GM21390 (cell line): ENCODE results near the gene XCR1.
"Not testable (repeated sequence)": the region's sequence is repeated elsewhere in the genome, so short reads cannot be mapped to it uniquely, and the experiment has no call there.

Experiments
- ATAC-seq: cut with Tn5 transposase; IDR thresholded peaks from one replicate; pipeline ENCODE4 v1.9.1; 2021; ENCODE audit not compliant: unreplicated experiment

XCR1 gene

GRCh38 chr3:46007280-46007679 lies 20.0 kb downstream of the XCR1 start:
- no peak for ATAC-seq

- ATAC-seq = no peak
These were observed 20.8 kb downstream of the XCR1 start for GRCh38 chr3:46006238-46007032.

DNA sequence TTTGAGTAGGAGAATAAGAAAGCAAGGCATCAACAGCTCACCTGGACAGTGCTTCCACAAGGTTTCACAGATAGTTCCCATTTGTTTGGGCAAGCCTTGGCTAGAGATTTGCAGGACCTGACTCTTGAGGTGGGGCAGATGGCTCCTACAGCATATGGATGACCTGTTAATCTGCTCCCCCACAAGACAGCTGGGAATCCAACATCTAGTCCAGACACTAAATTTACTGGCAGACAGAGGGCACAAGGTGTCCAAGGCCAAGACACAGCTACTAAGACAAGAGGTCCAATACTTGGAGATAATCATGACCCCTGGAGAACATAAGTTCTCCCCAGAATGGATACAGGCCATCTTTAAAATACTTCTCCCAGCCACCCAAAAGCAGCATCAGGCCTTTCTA lies 23.6 kb downstream of the XCR1 start:
- ATAC-seq = not testable (repeated sequence)

DNA sequence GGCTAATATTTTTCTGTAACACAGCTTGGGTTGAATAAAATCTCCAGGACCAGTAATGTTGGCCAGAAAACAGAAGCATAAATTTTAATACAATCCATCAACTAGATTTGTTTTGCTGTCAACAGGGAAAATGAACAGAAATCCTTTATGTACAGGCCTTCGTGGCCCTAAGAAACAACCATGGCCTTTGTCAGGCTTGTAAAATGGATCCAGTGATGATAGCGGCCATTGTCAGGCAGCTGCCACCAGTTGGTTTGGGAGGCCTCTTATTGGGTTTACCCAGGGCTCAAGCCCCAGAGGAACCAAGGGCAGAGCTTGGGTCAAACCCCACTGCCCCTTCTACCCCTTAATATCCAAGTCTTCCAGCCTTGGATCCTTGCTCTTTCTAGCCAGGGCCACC lies 26.1 kb downstream of the XCR1 start:
- no peak for ATAC-seq

DNA sequence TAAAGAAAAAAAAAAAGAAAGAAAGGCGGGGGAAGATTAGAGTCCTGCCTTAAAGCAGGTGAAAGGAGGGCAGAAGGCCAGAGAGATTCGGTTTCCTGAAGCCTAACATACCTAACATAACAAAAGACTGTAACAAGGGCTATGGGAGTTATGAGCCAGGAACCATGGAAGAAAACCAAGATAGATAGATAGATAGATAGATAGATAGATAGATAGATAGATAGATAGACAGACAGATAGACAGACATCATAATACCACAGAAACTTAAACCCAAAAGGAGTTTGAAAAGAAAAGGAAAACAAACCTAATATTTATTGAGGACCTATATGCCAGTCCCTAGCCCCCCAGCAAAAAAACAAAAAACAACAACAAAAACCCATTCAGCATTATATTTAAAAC lies 29.3 kb downstream of the XCR1 start:
- no peak for ATAC-seq

GRCh38 chr3:45997499-45997898 lies 29.8 kb downstream of the XCR1 start:
- not testable (repeated sequence) for ATAC-seq

DNA sequence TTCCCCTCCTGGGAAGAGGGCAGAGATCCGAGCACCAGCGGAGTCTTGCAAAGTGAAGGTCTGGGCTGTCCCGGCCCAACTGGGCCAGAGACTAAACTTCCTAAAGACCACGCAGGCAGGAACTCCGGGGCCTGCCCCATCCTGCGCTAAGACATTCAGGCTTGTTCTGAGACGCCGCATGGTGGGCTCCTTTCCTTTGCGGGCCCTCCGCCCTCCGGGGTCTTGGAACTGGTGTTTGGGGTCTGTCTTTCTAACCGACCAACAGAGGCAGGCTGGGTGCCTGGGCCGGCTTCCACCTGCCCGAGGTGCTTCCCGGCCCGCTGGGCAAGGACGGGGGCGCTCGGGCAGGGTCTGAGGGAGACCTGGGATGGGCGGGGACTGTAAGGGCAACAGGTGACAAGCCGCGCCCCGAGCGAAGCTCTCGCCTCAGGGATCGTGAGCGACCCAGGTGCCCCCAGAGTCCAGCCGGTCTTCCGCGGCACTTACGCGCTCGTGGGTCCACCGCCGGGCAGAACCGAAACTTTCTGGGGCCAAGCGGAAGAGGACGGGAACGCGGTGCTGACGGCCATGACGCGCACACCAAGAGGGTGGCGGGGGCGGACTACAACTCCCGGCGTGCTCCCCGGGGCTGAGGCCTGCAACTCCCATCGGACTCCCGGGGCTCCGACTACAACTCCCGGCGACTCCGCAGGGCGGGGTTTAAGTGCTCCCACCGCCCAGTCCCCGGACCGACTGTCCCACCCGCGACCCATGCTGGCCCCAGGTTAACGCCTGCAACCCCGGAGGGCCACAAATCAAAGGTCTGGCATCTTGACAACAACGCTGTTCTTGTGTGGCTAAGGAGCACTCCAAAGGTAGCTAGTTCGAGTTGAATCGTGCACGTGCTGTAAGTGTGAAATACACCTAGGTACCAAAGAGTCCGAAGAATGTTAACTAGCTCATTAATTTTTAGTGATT lies 31.8 kb downstream of the XCR1 start, which contains the start of gene FYCO1:
Gene FYCO1, minus strand, starts transcription at position 589 of the 957 bp plus-strand sequence. CDS start 10,914 bp downstream, outside the sequence.
- ATAC-seq = peak; percentile 86

- peak; percentile 29 for ATAC-seq
These were observed 32.7 kb downstream of the XCR1 start for GRCh38 chr3:45994419-45995235.

DNA sequence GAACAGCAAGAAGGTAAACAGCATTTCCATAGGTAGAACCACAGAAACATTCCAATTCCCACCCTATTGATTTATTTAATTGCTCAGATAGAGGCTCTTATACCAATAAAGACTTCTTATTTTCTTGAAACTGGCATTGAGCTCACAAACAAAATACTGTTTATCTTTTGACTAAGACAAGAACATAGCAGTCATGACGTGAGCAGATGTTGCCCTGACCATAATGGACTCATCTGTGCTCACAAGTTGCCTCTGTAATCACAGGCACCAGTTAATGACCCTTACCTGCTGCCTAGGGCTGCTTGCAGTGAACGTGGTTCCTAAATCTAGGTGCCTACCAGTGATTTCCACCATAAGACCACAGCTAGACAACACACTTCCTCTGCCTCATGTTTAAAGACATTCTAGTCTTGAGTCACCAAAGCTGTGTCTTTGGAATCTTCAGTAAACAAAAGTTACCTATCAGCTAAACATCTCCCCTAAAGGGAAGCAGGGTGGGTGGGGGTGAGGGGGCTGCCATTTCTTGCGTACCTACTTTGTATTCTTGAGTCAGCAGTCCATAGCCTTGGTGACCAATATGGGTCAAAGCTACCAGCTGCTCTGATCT lies 33.8 kb downstream of the XCR1 start:
- no peak for ATAC-seq

DNA sequence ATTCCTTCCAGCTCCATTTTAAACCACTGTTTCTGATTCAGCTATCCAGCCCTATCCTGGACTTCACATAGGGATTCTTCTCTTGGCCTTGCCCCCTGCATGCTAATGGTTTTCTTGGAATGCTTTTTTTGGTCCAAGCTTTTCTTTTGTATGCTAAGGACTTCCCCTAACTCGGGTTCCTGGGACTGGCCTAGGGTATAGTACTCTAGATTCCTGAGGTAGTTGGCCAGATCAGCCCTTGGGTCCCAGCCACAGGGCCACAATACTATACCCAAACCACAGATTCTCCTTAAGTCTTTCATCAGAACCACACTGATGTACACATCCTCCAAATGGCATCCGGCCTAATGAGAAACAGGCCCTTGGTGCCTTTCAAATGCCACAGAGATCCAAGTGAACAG lies 34.5 kb downstream of the XCR1 start:
- ATAC-seq = no peak

- no peak for ATAC-seq
These were observed 35.1 kb downstream of the XCR1 start for GRCh38 chr3:45992133-45992729.

DNA sequence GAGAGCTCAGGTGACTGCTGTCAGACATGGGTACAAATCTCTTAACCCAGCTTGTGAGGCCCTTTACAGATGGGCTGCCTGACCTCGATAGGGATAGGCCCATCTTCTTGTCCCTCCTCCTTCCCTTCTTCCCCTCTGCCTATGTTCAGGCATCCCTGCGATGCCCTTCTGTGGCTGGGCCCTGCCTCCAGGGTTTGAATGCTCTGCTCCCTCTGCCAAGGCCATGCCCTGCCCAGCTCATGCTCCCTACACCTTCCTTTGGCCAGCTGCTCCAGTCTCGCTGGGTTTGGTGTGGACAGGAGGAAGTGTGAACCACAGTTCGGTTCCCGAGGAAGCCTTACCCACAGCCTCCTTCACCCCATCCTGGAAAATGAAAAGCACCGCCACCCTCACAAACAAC lies 35.9 kb downstream of the XCR1 start:
- ATAC-seq = no peak

DNA sequence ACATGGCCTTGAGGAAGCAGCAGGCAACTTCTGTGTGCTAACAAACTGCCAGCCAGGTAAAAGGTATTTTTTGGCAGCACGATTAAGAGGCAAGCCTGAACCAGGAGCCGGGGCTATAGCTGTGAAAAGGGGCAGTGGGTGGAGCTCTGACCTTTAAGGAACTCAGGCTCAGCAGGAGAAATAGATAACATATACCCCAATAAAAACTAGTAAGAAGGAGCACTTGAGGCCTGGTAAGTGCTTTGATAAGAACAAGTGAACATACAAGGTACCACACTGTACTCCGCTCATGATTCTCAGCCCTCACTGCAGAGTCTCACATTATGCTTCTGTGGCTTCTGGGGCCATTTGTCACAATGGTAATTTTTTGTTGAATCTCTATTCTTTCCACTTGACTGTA lies 37.1 kb downstream of the XCR1 start:
- ATAC-seq = no peak

DNA sequence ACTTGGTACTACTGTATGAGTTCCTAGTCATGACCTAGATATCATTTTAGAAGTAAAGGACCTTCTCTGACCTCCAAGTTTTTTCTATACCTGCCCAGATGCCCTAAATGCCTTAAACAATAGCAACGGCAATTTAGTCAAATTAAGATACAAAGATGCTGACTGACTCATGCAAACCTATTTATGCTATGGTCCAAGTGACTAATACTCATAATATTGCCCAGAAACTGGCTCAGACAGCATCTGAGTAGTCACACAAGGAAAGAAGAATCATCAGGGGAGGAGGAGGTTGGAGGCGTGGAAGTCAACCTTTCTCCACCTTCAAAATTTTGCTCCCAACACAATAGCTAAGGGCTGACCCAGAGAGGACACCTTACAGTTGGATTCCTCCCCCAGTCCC lies 38.5 kb downstream of the XCR1 start:
- no peak for ATAC-seq

GRCh38 chr3:45988362-45988761 lies 38.9 kb downstream of the XCR1 start:
- no peak for ATAC-seq

DNA sequence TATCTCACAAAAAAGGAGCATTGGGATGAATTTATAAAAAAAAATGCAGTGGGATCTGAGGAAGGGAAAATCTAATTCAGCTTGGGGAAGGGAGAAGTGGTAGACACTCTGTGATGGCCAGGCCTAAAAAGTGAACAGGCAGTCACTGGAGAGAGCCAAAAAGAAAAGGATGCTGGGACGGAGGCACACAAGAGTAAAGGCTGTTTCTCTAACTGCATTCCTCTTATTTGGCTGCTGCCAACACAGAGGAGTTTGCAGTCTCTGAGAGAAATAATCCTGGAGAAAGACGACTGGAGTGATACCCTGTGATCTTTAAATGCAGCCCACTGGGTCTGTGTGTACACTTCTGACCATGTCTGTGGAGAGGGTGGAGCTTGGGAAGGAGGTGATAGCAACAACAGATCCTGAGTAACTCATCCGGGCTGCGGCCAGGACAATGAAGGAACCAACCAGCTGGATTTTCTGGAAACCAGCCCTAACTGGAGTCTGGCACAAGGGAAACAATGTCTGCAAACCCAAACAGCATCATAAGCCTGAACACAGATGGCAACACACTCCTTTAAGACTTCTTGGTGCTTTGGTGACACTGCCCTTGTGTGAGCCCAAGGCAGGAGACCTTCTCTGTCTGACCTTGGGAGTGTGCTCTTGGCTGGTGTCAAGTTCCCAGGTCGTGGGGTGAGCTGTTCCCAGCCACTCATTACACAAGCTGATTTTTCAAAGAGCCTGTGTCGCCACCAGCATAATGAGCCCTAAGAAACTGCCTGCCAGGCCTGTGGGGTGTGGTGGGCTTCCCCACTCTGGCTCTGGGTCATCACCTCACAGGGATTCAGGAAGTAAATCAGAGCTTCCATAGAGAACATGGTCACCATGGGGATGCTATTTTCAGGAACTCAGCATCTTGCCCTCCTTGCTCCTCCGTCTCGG lies 39.7 kb downstream of the XCR1 start:
- ATAC-seq = no peak

GRCh38 chr3:45986303-45986982 lies 40.8 kb downstream of the XCR1 start:
- no peak for ATAC-seq

DNA sequence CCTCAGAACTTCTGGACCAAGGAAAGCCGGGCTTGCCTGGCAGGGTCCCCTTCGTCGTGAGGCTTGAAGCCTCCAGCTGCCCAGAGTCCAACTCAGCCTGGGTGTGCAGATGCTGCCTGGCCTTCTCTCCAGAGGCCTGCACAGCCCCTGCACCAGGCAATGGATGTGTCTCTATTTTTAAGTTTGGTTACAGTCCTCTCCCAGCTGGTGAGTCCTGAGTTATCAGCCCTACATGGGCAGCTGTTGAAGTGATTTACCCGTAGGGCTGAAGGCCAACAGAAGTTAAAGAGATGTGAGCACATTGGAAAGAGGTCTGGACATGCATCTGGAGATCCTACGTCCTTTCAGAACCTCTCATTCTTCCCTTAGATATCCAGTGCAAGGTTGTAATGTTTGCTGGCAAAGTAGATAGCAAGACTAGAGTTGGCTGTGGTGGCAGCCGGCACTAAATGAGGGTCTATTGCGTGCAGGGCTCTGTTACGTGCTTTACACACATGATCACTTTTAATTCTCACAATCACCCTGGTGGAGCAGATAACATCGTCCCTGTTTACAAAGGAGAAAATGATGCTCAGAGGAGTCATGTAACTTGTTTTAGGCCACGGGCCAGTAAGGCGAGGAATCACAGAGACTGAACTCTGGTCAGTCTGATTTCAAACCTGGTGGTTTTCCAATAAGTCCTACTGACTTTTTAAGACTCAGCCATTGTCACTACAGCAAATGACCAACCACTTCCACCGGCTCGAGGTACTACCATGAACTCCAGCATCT lies 41.6 kb downstream of the XCR1 start:
- no peak for ATAC-seq
